GM12892 (cell line): ENCODE measurements around the gene FBH1.

Experiments
- POLR2A ChIP-seq: IDR thresholded peaks from 2 replicates; pipeline ENCODE4 v1.6.1; 2011; ENCODE audit warnings: low read depth, low read length, control low read depth
- POLR2AphosphoS5 ChIP-seq: IDR thresholded peaks from 2 replicates; pipeline ENCODE4 v1.6.1; 2011; ENCODE audit warnings: low read depth, low read length, control low read depth
- TAF1 ChIP-seq: IDR thresholded peaks from 2 replicates; pipeline ENCODE4 v1.6.1; 2011; ENCODE audit warnings: low read depth, mild to moderate bottlenecking, control low read depth, low read length, borderline replicate concordance

- TF ChIP-seq POLR2AphosphoS5 = no peak
- no peak for TF ChIP-seq POLR2A
- no peak for TF ChIP-seq TAF1
These were observed 7.0 kb downstream of the FBH1 start for GRCh38 chr10:5897053-5897340.
